H9 (cell line): ENCODE results near the gene B3GALNT2. TPM values are rescaled to one million over a fixed set of nuclear protein-coding genes. Genes with fewer than 3 reads are reported as not detected.
"Not testable (repeated sequence)": the region's sequence is repeated elsewhere in the genome, so short reads cannot be mapped to it uniquely, and the experiment has no call there.

Experiments used
- DNase-seq: peaks from one replicate; pipeline ENCODE4 v3.0.0-alpha.2; 2017
- H2AFZ ChIP-seq: one replicate; pipeline ENCODE4 v1.6.1; 2013; ENCODE audit warnings: mild to moderate bottlenecking, low read length, control low read depth, moderate library complexity
- H2AK5ac ChIP-seq: 2 replicates; pipeline ENCODE4 v1.6.1; 2013; ENCODE audit warnings: low read length, control low read depth, mixed read lengths; ENCODE audit not compliant: insufficient read length
- H2BK120ac ChIP-seq: one replicate; pipeline ENCODE4 v1.6.1; 2013; ENCODE audit warnings: low read depth, mild to moderate bottlenecking, low read length, control low read depth, inconsistent platforms; ENCODE audit not compliant: poor library complexity, severe bottlenecking
- H2BK12ac ChIP-seq: 2 replicates; pipeline ENCODE4 v1.6.1; 2013; ENCODE audit warnings: low read length, control low read depth, mixed read lengths, low read depth; ENCODE audit not compliant: insufficient read length
- H2BK15ac ChIP-seq: 2 replicates; pipeline ENCODE4 v1.6.1; 2013; ENCODE audit warnings: low read depth, low read length, control low read depth
- H2BK20ac ChIP-seq: one replicate; pipeline ENCODE4 v1.6.1; 2013; ENCODE audit warnings: low read depth, mild to moderate bottlenecking, low read length, control low read depth, inconsistent platforms; ENCODE audit not compliant: poor library complexity, severe bottlenecking
- H2BK5ac ChIP-seq: 2 replicates; pipeline ENCODE4 v1.6.1; 2013; ENCODE audit warnings: low read length, control low read depth, mixed read lengths; ENCODE audit not compliant: insufficient read length
- H3K14ac ChIP-seq: 2 replicates; pipeline ENCODE4 v1.6.1; 2013; ENCODE audit warnings: low read length, control low read depth; ENCODE audit not compliant: insufficient read depth
- H3K18ac ChIP-seq: 2 replicates; pipeline ENCODE4 v1.6.1; 2013; ENCODE audit warnings: low read depth, mild to moderate bottlenecking, mixed read lengths, low read length, control low read depth; ENCODE audit not compliant: insufficient read length
- H3K23ac ChIP-seq: 2 replicates; pipeline ENCODE4 v1.6.1; 2013; ENCODE audit warnings: low read length, control low read depth, mixed read lengths, low read depth; ENCODE audit not compliant: insufficient read length
- H3K23me2 ChIP-seq: 2 replicates; pipeline ENCODE4 v1.6.1; 2013; ENCODE audit warnings: low read depth, mild to moderate bottlenecking, mixed read lengths, low read length, control low read depth; ENCODE audit not compliant: insufficient read length, poor library complexity, severe bottlenecking
- H3K27ac ChIP-seq: 2 replicates; pipeline ENCODE4 v1.5.1; 2013; ENCODE audit warnings: low read length, control low read depth, mixed read lengths, low read depth; ENCODE audit not compliant: insufficient read length
- H3K27me3 ChIP-seq: 2 replicates; pipeline ENCODE4 v1.6.1; 2013; ENCODE audit warnings: low read length, control low read depth, inconsistent platforms; ENCODE audit not compliant: insufficient read depth
- H3K4ac ChIP-seq: 2 replicates; pipeline ENCODE4 v1.6.1; 2013; ENCODE audit warnings: low read depth, mild to moderate bottlenecking, control low read depth, inconsistent platforms, low read length, moderate library complexity
- H3K4me1 ChIP-seq: 2 replicates; pipeline ENCODE4 v1.6.1; 2013; ENCODE audit warnings: low read length, control low read depth, inconsistent platforms; ENCODE audit not compliant: insufficient read depth
- H3K4me2 ChIP-seq: 2 replicates; pipeline ENCODE4 v1.6.1; 2013; ENCODE audit warnings: low read length, control low read depth, mixed read lengths; ENCODE audit not compliant: insufficient read length, insufficient read depth
- H3K56ac ChIP-seq: 2 replicates; pipeline ENCODE4 v1.6.1; 2013; ENCODE audit warnings: low read depth, mild to moderate bottlenecking, mixed read lengths, low read length, control low read depth; ENCODE audit not compliant: insufficient read length
- H3K79me1 ChIP-seq: 2 replicates; pipeline ENCODE4 v1.6.1; 2013; ENCODE audit warnings: low read depth, mild to moderate bottlenecking, moderate library complexity, low read length, control low read depth, inconsistent platforms; ENCODE audit not compliant: insufficient read depth, poor library complexity, severe bottlenecking
- H3K79me2 ChIP-seq: 2 replicates; pipeline ENCODE4 v1.6.1; 2013; ENCODE audit warnings: low read length, control low read depth, inconsistent platforms; ENCODE audit not compliant: insufficient read depth
- H3K9ac ChIP-seq: 2 replicates; pipeline ENCODE4 v1.6.1; 2013; ENCODE audit warnings: low read length, control low read depth, mixed read lengths; ENCODE audit not compliant: insufficient read length; ENCODE audit errors: extremely low read depth
- H3K9me3 ChIP-seq: one replicate; pipeline ENCODE4 v1.6.1; 2013; ENCODE audit warnings: low read depth, low read length, inconsistent platforms; ENCODE audit not compliant: control insufficient read depth
- H3T11ph ChIP-seq: one replicate; pipeline ENCODE4 v1.6.1; 2013; ENCODE audit warnings: mild to moderate bottlenecking, low read length, control low read depth, inconsistent platforms
- H4K20me1 ChIP-seq: one replicate; pipeline ENCODE4 v1.6.1; 2013; ENCODE audit not compliant: control insufficient read depth, insufficient read length, insufficient read depth
- H4K5ac ChIP-seq: 2 replicates; pipeline ENCODE4 v1.6.1; 2013; ENCODE audit warnings: low read depth, mild to moderate bottlenecking, mixed read lengths, low read length, control low read depth; ENCODE audit not compliant: insufficient read length
- H4K8ac ChIP-seq: replicated peaks from 2 replicates; pipeline ENCODE4 v1.6.1; 2013; ENCODE audit warnings: low read length, control low read depth, mixed read lengths, low read depth; ENCODE audit not compliant: insufficient read length
- H4K91ac ChIP-seq: 2 replicates; pipeline ENCODE4 v1.6.1; 2013; ENCODE audit warnings: low read depth, mild to moderate bottlenecking, moderate library complexity, mixed read lengths, low read length, control low read depth; ENCODE audit not compliant: insufficient read length
- H3K27ac Mint-ChIP-seq, 3 experiments: 2 replicates in 2 of 3; 3 replicates in 1 of 3; pipeline ENCODE4 v1.8.0; 2020 to 2021; ENCODE audit warnings: mixed read lengths in 3 of 3, mild to moderate bottlenecking in 1 of 3, moderate library complexity in 1 of 3
- H3K27me3 Mint-ChIP-seq: 2 replicates; pipeline ENCODE4 v1.8.0; 2021; ENCODE audit warnings: low read depth, mild to moderate bottlenecking, moderate library complexity, mixed read lengths
- H3K36me3 Mint-ChIP-seq, 3 experiments: 2 replicates in 2 of 3; 3 replicates in 1 of 3; pipeline ENCODE4 v1.8.0; 2020 to 2021; ENCODE audit warnings: low read depth in 3 of 3, mixed read lengths in 3 of 3; ENCODE audit not compliant: insufficient read depth in 1 of 3
- H3K4me1 Mint-ChIP-seq, 2 experiments: 2 replicates each; pipeline ENCODE4 v1.8.0; 2020; ENCODE audit warnings: mixed read lengths in 2 of 2
- H3K4me3 Mint-ChIP-seq, 2 experiments: 2 replicates in 1 of 2; 3 replicates in 1 of 2; pipeline ENCODE4 v1.8.0; 2020 to 2021; ENCODE audit warnings: mild to moderate bottlenecking in 2 of 2, mixed read lengths in 2 of 2, moderate library complexity in 1 of 2
- H3K9me3 Mint-ChIP-seq, 2 experiments: 2 replicates in 1 of 2; 3 replicates in 1 of 2; pipeline ENCODE4 v1.8.0; 2020; ENCODE audit warnings: mild to moderate bottlenecking in 2 of 2, mixed read lengths in 2 of 2, moderate library complexity in 1 of 2
- WGBS: extraction: QIAGEN DNeasy Blood & Tissue Kit; methylation state at CpG from one replicate; pipeline ENCODE4 v1.1.7; 2013; ENCODE audit warnings: missing lambda C conversion rate, low lambda C conversion rate, mixed read lengths; ENCODE audit not compliant: insufficient read length; ENCODE audit errors: extremely low coverage; 5-methylcytosine and 5-hydroxymethylcytosine counted together
- total RNA-seq: library from RNA; stranded (reverse); gene quantifications from 2 replicates; pipeline ENCODE4 v1.2.1, GENCODE V29; 2021
- TF ChIP-seq, protein P1 (sequence below): fragments of 200-600 bp; sonication (generic); conservative IDR thresholded peaks from 3 replicates; pipeline ENCODE4 v1.8.0; 2021; ENCODE audit warnings: antibody characterized with exemption, mild to moderate bottlenecking

Gene B3GALNT2
- total RNA-seq, 1 experiment from 2014 or later, result 27.8 TPM

DNA sequence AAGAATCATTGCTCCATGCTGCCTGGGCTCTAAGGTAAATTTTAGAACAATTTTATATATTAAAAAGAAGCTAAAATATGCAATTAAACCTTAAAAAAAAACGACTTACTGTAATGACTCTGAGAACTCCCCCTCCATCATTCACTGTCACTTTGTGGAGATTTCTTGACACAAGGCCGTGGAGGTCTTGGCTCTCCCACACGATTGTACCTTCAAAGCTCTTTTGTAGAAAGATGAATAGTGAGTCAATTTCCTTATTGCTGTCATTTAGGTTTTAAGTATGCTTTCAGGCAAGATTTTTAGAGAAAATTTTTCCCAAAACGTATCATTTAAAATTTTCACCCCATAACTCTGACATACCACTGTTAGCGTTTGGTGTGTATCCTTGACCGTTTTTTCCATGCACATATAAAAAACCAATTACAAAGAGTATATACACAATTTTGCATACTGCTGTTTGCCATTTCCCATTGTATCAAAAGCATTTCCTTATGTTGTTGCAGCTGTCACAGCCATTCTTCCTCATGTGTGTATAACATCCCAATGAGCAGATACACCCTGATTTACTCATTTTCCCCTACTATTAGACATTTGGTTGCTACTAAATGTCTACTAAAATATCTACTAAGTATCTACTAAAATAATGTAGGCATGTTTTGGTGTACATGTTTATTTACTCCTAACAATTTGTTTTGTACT is 33.4 kb downstream of the B3GALNT2 start:
- Histone ChIP-seq H2AK5ac (no peak overlapping the region), H3K4me1 (no peaks in the 10 kb centered on the region), H3K9ac (no peak overlapping the region), H3K23ac (no peak overlapping the region), H4K20me1 (no peaks in the 10 kb centered on the region), H2BK120ac (no peak overlapping the region), H4K5ac (no peak overlapping the region), H3T11ph (no peak overlapping the region), H2BK15ac (no peak overlapping the region), H3K4me2 (no peak overlapping the region), H2AFZ (no peak overlapping the region), H3K18ac (no peak overlapping the region), H3K27me3 (no peaks in the 10 kb centered on the region), H3K4ac (no peak overlapping the region), H4K91ac (no peak overlapping the region), H3K27ac (no peak overlapping the region), H3K9me3 (no peaks in the 10 kb centered on the region), H3K56ac (no peak overlapping the region), H4K8ac (no peak overlapping the region), H2BK12ac (no peak overlapping the region), H3K23me2 (no peaks in the 10 kb centered on the region), H2BK5ac (no peak overlapping the region), H3K79me2 (no peaks in the 10 kb centered on the region), H2BK20ac (no peak overlapping the region), H3K14ac (no peak overlapping the region), H3K79me1 (no peaks in the 10 kb centered on the region)
- H3K27ac Mint-ChIP-seq, result no peak overlapping the region
- no peaks in the 10 kb centered on the region for H3K4me1 Mint-ChIP-seq
- WGBS, result no CpG with 5 or more reads among the region's 6 CpGs
- no peak for DNase-seq
- no peaks in the 10 kb centered on the region for H3K27me3 Mint-ChIP-seq
- TF ChIP-seq, protein P1, sequence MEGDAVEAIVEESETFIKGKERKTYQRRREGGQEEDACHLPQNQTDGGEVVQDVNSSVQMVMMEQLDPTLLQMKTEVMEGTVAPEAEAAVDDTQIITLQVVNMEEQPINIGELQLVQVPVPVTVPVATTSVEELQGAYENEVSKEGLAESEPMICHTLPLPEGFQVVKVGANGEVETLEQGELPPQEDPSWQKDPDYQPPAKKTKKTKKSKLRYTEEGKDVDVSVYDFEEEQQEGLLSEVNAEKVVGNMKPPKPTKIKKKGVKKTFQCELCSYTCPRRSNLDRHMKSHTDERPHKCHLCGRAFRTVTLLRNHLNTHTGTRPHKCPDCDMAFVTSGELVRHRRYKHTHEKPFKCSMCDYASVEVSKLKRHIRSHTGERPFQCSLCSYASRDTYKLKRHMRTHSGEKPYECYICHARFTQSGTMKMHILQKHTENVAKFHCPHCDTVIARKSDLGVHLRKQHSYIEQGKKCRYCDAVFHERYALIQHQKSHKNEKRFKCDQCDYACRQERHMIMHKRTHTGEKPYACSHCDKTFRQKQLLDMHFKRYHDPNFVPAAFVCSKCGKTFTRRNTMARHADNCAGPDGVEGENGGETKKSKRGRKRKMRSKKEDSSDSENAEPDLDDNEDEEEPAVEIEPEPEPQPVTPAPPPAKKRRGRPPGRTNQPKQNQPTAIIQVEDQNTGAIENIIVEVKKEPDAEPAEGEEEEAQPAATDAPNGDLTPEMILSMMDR, result no peak
- H3K9me3 Mint-ChIP-seq, result no peaks in the 10 kb centered on the region
- peaks cover 2 to 27% (median 26%) of the 10 kb centered on the region in 3 experiments; a peak in 6 of 7 replicates for H3K36me3 Mint-ChIP-seq
- no peak overlapping the region for H3K4me3 Mint-ChIP-seq

DNA sequence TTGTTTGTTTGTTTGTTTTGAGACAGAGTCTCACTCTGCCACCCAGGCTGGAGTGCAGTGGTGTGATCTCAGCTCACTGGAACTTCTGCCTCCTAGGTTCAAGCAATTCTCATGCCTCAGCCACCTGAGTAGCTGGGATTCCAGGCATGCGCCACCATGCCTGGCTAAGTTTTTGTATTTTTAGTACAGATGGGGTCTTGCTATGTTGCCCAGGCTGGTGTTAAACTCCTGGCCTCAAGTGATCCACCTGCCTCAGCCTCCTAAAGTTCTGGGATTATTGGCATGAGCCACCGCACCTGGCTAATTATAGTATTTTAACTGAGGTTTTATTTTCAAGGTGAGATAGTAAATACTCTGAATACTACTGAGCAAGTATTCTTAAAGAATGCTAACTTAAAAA is 34.4 kb downstream of the B3GALNT2 start:
- H3K9ac ChIP-seq, H4K20me1 ChIP-seq, H3K79me2 ChIP-seq, H3K4me1 Mint-ChIP-seq, H3K27me3 ChIP-seq, H3K14ac ChIP-seq, H3K27ac ChIP-seq, H2AK5ac ChIP-seq, H3K4me2 ChIP-seq, H3K56ac ChIP-seq, H2BK12ac ChIP-seq, H3K27ac Mint-ChIP-seq, H2AFZ ChIP-seq, H3K79me1 ChIP-seq, H2BK5ac ChIP-seq, H3K4me1 ChIP-seq, H4K91ac ChIP-seq, H3T11ph ChIP-seq, H3K4ac ChIP-seq, H3K27me3 Mint-ChIP-seq, H3K9me3 ChIP-seq, H4K5ac ChIP-seq, DNase-seq, H2BK120ac ChIP-seq, H2BK15ac ChIP-seq, H3K4me3 Mint-ChIP-seq, H3K23me2 ChIP-seq, H3K9me3 Mint-ChIP-seq, H3K23ac ChIP-seq, H2BK20ac ChIP-seq, H3K18ac ChIP-seq, H4K8ac ChIP-seq: not testable (repeated sequence)
- no CpG with 5 or more reads among the region's 2 CpGs for WGBS
- H3K36me3 Mint-ChIP-seq, result peaks cover 10 to 33% (median 32%) of the 10 kb centered on the region in 3 experiments; a peak in 6 of 7 replicates
